NCI-H510A (cell line): Measurements from ENCODE around the gene ZBTB43.
"Not testable (repeated sequence)": the region's sequence is repeated elsewhere in the genome, so short reads cannot be mapped to it uniquely, and the experiment has no call there.

Experiments
- DNase-seq: peaks from one replicate; lab custom pipeline; 2025; lab: John Stamatoyannopoulos, UW

ZBTB43 gene

GRCh38 chr9:126804696-126805553 lies at the start of gene ZBTB43:
TSS of gene ZBTB43 (plus strand) at chr9:126805040. CDS start at chr9:126832510, 27,470 bp downstream.
- peak; percentile 91 for DNase-seq

- no peak for DNase-seq
Observed at GRCh38 chr9:126755317-126755875, 49.4 kb upstream of the ZBTB43 start.

GRCh38 chr9:126756238-126756637 lies 48.6 kb upstream of the ZBTB43 start:
- no peak for DNase-seq

DNA sequence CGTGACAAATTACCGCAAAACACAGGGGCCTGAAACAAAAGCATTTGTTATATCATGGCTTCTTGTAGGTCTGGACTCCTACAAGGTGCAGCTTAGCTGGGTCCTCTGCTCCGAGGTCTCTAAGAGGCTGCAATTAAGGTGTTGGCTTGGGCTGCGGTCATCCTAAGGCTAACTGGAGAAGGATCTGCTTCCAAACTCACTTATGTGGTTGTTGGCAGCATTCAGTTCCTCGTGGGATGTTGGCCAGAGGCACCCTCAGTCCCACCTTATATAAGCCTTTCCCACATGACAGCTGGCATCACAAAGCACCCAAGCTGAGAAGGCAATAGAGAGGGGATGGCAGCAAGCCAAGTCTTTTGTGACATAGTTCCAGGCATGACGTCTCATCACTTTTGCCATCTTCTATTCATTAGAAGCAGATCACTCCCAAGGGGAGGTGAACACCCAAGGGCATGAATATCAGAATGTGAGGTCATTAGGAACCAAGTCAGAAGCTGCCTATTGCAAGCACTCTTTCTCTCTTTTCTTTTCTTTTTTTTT lies 47.9 kb upstream of the ZBTB43 start:
- no peak for DNase-seq

GRCh38 chr9:126758916-126759585 lies 45.8 kb upstream of the ZBTB43 start:
- DNase-seq: no peak

DNA sequence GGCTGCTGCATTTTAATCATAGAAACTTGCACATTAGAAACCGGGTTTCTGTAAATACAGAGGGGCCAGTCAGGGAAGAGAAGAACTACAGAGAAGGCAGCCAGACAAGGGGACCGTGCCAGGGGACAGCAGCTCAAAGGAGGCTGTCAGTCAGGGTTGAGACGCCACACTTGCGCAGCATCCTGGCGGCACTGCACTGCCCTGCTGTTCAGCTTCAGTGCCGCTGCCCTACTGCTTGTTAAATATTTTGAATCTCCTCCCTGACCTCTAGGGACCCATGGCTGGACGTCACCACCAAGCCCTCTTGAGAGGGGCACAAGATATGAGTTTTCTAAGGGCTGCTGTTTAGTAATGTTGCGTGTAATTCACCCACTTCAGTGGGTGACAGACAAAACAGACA lies 43.6 kb upstream of the ZBTB43 start:
- DNase-seq: no peak

DNA sequence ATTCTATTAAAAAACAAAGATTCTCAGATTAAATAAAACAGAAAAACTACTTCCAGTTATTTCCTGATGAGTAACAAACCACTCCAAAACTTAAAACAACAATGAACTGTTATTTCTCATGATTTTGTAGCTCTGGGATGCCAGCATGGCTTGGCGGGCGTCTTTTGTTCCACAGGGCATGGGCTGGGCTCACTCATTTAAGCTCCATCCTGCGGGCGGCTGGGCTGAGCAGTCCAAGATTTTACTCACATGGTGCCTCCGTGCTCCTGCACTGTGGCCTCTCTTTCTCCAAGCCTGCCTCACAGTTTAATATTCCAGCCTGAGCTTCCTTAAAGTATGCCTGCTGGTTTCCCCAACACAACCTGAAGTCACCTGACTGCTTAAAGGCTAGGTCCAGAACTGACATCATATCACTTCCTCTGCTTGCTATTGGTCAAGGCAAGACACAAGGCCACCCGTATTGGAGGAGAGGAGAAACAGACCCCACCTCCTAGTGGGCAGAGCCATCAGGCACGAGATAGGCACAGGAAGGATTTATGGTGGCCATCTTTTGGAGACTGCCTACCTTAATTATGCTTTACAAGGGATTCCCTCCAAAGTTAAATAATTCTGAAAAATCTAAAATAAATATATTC lies 41.6 kb upstream of the ZBTB43 start:
- no peak for DNase-seq

DNA sequence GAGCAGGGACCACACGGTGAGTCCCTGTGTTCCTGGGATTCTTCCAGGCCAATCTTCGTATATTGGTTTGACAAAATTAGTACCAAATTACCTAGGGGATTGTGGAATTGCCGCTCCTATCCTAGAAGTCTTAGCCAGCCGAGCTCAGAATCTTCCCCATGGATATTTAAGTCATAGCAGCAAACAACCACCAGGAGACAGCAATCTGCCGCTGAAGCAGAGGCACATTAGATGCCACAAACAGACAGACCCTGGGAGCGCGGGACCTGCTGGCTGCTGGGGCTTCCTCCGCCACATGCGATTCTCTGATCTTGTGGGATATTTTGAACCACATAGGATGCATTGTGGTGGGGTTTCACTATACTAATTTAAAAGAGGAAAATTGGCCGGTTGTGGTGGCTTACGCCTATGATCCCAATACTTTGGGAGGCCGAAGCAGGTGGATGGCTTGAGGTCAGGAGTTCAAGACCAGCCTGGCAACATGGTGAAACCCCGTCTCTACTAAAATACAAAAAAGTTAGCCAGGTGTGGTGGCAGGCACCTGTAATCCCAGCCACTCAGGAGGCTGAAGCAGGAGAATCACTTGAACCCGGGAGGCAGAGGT lies 31.7 kb upstream of the ZBTB43 start:
- DNase-seq: no peak

GRCh38 chr9:126775926-126776325 lies 28.9 kb upstream of the ZBTB43 start:
- DNase-seq: no peak

GRCh38 chr9:126777733-126778132 lies 27.1 kb upstream of the ZBTB43 start:
- DNase-seq: no peak

- DNase-seq: no peak
Observed at GRCh38 chr9:126778141-126778540, 26.7 kb upstream of the ZBTB43 start.

GRCh38 chr9:126778696-126779095 lies 26.1 kb upstream of the ZBTB43 start:
- not testable (repeated sequence) for DNase-seq

DNA sequence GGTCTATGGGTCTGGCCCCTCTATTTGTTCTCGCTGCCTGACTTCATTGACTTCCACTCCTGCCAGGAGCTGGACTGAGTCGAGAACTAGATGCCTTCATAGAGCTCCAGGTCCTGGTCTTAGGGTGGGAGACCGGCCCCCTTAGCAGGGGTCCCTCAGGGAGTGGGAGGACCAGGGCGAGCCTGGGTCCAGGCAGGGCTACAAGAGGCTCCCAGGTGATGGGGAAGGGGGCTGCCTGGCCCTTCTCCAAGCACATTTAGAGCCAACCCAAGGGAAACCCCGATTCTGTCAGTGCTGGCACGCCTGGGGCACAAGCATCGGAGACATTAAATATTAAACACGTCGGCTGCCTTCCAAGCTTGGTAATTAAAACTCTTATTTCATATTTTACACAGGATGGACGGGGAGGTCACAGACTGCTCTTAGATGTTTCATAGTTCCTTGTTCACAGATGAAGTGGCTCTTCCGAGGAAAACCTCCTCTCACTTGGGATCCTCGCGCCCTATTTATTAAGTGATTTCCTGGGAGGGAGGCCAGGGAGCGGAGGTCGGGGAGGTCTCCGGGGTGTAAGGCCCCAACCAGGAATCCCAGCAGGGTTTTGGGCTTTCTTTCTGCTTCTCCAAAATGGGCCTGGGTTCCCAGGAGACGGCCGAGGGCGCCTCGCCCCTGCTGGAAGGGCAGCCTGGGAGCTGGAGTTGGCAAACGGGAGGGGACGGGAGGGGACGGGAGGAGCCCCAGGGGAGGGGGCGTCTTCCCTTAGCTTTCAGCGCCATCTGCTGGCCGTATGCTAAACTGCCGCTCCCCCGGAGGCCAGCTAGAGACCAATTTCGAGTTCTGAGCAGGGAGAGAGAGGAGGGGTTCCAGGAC lies 23.4 kb upstream of the ZBTB43 start:
- peak; percentile 41 for DNase-seq

GRCh38 chr9:126782053-126782388 lies 22.8 kb upstream of the ZBTB43 start:
- no peak for DNase-seq

DNA sequence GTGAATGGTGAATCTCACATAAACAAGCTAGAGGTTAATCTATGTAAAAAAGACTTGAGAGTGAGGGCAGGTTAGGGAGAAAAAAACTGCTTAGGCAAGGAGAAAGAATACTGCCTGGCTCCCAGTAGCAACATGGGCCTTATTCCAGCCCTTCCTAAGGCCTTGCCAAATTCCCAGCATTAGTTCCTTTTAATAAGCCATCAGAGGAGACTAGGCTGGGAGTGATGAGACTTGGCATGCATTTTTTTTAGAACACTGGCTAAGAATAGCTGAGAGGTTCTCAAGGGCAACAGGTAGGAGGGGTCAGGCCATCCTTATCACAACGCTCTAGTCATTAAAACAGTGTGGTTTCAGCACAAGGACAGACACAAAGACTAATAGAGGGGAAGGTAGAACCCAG lies 20.9 kb upstream of the ZBTB43 start:
- no peak for DNase-seq

DNA sequence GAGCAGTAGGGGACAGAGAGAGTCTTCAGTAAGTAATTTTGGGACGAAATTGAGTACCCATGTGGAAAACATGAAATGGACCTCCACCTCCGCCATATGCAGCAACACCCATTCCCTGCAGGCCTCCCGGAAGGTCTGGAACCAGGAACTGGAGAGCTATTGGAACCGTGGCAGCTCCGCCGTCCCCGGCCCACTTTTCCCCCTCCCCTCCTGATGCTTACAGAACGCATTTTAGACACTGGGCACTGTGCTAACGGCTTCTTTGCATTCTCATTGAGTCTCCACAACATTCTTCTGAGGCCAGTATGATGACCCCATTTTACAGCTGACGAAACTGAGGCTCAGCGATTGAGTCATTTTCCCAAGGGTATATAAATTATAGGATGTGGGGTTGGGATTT lies 20.4 kb upstream of the ZBTB43 start:
- DNase-seq: no peak

DNA sequence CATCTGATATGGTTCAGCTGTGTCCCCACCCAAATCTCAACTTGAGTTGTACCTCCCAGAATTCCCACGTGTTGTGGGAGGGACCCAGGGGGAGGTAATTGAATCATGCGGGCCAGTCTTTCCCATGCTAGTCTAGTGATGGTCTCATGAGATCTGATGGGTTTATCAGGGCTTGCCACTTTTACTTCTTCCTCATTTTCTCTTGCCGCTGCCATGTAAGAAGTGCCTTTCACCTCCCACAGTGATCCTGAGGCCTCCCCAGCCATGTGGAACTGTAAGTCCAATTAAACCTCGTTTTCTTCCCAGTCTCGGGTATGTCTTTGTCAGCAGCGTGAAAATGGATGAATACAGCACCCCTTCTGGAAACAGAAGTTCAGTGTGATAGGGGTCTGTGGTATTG lies 20.0 kb upstream of the ZBTB43 start:
- DNase-seq: not testable (repeated sequence)

- DNase-seq: no peak
Observed at GRCh38 chr9:126788046-126788445, 16.8 kb upstream of the ZBTB43 start.

GRCh38 chr9:126788634-126789349 lies 16.0 kb upstream of the ZBTB43 start:
- no peak for DNase-seq

- no peak for DNase-seq
Observed at GRCh38 chr9:126790561-126790960, 14.3 kb upstream of the ZBTB43 start.
